Esophagus mucosa (tissue), 1 donor: ENCODE data around the gene NDUFB10. TPM values are rescaled to one million over a fixed set of nuclear protein-coding genes. Genes with fewer than 3 reads are reported as not detected.
"Not testable (repeated sequence)": the region's sequence is repeated elsewhere in the genome, so short reads cannot be mapped to it uniquely, and the experiment has no call there.

Experiments
- ATAC-seq: fragments of 200-7000 bp; cut with Tn5 transposase; one replicate; pipeline ENCODE4 v1.9.1; 2020
- total RNA-seq: library from RNA; stranded (reverse); gene quantifications from one replicate; pipeline ENCODE4 v1.2.4, GENCODE V29; 2023
- donor health status: DM: yes; HTN: yes; CAD: no.

NDUFB10 gene
- total RNA-seq, 1 donor from 2014 or later = 115 TPM

GRCh38 chr16:1946495-1947368 lies 12.6 kb upstream of the NDUFB10 start:
- no peak for ATAC-seq

- no peak for ATAC-seq
Measured at GRCh38 chr16:1947369-1947670, 12.0 kb upstream of the NDUFB10 start.

- no peak for ATAC-seq
Measured at GRCh38 chr16:1949507-1949906, 9.8 kb upstream of the NDUFB10 start.

DNA sequence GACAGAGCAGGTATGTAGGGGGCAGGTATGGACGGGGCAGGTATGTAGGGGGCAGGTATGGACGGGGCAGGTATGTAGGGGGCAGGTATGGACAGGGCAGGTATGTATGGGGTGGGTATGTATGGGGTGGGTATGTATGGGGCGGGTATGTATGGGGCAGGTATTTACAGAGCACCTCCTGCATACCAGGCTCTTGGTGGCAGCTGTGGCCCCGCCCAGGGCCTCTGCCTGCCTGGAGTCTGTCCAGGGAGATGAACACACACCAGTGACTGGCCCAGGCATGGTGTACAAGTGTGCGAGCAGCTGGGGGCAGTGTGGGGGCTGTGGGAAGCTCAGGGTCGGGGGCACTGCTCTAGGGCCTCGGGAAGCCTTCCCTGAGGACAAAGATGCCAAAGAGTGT lies 9.3 kb upstream of the NDUFB10 start:
- peak; percentile 69 for ATAC-seq

GRCh38 chr16:1950559-1950958 lies 8.8 kb upstream of the NDUFB10 start:
- ATAC-seq = no peak

DNA sequence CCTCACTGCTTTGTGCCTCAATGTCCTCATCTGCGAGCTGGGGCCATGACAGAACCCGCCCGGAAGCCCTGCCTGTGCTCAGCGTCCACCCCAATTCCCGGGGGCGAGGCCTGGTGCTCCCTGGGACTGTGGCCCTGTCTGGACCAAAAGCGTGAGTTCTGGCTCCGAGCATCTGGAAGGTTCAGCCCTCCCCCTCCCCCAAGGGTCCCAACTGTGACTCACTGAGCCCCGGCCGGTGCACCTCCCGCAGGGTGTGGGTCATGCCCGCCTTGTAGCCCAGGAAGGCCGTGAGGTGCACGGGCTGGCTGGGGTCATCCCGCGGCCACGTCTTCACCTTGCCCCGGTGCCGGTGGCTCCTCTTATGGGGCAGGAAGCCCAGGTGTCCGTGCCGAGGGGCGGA lies 5.6 kb upstream of the NDUFB10 start:
- ATAC-seq = no peak

DNA sequence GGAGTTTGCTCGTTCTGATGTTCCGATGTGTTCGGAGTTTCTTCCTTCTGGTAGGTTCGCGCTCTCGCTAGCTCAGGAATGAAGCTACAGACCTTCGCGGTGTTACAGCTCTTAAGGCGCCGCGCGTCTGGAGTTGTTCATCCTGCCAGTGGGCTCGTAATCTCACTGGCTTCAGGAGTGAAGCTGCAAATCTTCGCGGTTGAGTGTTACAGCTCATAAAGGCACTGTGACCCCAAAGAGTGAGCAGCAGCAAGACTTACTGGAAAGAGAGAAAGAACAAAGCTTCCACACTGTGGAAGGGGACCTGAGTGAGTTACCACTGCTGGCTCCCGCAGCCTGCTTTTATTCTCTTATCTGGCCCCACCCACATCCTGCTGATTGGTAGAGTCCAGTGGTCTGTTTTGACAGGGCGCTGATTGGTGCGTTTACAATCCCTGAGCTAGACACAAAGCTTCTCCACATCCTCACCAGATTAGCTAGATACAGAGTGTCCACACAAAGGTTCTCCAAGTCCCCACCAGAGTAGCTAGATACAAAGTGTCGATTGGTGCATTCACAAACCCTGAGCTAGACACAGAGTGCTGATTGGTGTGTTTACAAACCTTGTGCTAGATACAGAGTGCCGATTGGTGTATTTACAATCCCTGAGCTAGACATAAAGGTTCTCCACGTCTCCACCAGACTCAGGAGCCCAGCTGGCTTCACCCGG lies 1.8 kb upstream of the NDUFB10 start:
- ATAC-seq = not testable (repeated sequence)

DNA sequence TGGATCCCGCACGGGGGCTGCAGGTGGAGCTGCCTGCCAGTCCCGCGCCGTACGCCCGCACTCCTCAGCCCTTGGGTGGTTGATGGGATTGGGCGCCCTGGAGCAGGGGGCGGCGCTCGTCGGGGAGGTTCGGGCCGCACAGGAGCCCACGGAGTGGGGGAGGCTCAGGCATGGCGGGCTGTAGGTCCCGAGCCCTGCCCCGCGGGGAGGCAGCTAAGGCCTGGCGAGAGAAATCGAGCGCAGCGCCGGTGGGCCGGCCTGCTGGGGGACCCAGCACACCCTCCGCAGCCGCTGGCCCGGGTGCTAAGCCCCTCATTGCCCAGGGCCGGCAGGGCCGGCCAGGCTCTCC lies 1.2 kb upstream of the NDUFB10 start:
- ATAC-seq = not testable (repeated sequence)

GRCh38 chr16:1958715-1959268 lies 546 bp upstream of the NDUFB10 start:
- ATAC-seq = peak; percentile 14

- peak; percentile 6 for ATAC-seq
Measured at GRCh38 chr16:1960665-1961630, 1.6 kb downstream of the NDUFB10 start.

- no peak for ATAC-seq
Measured at GRCh38 chr16:1961651-1962067, 2.3 kb downstream of the NDUFB10 start.

- not testable (repeated sequence) for ATAC-seq
Measured at GRCh38 chr16:1962161-1963153, 3.1 kb downstream of the NDUFB10 start.

DNA sequence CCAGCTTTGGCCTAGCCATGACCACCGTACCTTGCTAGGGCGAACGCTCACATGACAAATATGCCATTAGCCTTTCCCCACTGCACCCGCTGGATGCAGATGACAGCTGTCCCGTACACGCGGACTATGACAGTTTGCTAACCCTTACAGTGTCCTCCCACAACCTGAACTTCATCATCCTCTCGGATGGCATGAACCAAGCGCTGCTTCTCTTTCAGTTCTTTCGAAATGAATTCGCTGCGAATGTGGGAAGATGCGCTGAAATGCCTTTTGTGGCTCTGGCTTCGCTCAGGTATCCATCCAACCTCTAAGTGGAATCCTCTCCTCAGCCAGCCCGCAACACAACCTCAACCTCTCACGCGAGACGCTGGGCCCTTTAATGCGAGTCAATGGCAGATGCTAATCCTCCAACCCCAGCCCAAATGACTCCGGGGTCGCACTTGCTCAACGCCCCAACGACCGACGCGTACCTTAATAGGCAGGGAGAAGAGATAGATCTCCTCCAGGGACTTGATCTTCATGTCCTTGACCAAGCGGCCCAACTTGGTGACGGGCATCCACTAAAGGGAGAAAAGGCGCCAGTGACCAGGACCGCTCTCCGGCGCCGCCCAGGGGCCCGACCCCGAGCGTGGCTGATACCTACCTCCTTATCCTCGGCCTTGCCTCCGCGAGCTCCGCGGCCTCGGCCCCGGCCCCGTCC lies 4.6 kb downstream of the NDUFB10 start:
- no peak for ATAC-seq

- peak; percentile 94 for ATAC-seq
Measured at GRCh38 chr16:1964506-1965395, 5.4 kb downstream of the NDUFB10 start, which contains the start of gene RPS2. TSS of gene RPS2 (minus strand) at chr16:1964826. CDS start at chr16:1964625, 201 bp downstream.

DNA sequence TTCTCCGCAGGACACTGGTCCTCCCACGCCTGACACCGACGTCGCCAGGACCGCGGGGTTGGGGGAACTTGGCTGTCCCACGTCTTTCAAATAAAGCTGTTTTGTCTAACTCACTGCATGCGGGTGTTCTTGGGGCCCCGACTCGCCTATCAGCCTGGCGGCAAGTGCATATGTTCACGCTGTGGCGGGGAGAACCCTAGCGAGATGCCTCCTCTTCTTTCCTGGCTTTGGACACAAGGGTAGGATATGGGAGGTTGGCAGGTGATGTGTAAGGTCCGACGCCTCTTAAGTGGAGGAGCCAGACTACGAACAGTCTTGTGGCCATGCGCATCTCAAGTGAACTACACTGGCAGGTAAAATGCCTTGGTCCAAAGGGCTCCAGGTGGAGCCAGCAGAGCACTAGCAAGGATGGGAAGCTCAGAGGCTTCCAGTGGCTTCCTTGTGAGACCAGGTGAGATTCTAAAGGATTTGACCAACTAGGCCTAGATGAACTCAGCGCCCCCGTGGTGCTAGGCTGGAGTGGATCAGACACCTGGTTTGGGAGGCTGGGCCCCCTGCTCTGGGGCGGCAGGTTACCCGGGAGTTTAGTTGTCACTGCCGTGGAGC lies 6.2 kb downstream of the NDUFB10 start:
- ATAC-seq = no peak

DNA sequence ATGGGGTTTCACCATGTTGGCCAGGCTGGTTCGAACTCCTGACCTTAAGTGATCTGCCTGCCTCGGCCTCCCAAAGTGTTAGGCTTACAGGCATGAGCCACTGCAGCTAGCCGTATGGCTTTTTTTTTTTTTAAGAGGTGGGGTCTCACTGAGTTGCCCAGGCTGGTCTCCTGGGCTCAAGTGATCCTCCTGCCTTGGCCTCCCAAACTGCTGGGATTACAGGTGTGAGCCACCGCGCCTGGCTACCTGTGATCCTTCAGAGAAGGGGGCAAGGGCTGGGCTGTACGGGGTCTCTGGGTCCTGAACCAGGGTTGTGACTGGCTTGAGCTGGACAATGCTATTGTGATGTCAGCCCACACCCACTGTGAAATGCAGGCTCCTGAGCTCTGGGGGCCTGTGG lies 7.1 kb downstream of the NDUFB10 start, which contains the start of gene RNF151:
Gene RNF151, plus strand, starts transcription at position 397 of the 400 bp plus-strand sequence. CDS start 26 bp downstream, outside the sequence.
- ATAC-seq = no peak

GRCh38 chr16:1968146-1968953 lies 9.0 kb downstream of the NDUFB10 start:
- no peak for ATAC-seq
